Endothelial cell of coronary artery (primary cell): Measurements from ENCODE around the gene UBA5. TPM values are rescaled to one million over a fixed set of nuclear protein-coding genes. Genes with fewer than 3 reads are reported as not detected.

Experiments
- total RNA-seq: library from RNA; depleted of rRNA; stranded (reverse); fragments of >200 nt; gene quantifications from 2 replicates; pipeline ENCODE4 v1.2.3, GENCODE V29; 2014

Gene UBA5
- 37.6 and 49.5 TPM in 2 replicates for total RNA-seq

GRCh38 chr3:132660052-132660810 is at the start of gene UBA5:
Gene UBA5 (plus strand): TSS chr3:132660329. CDS start chr3:132660538, 209 bp downstream.

GRCh38 chr3:132659365-132660051 is 621 bp upstream of the UBA5 start, which contains the start of gene ACAD11:
Gene ACAD11 (minus strand): TSS chr3:132659809. CDS start chr3:132659751, 58 bp downstream.

GRCh38 chr3:132722165-132723023 is 62.3 kb downstream of the UBA5 start, which contains the start of gene NPHP3:
Gene NPHP3 (minus strand): TSS chr3:132722409. CDS start chr3:132722355, 54 bp downstream.

Other genes with a start within 250 kb of the UBA5 start
- gene DNAJC13, start 242.8 kb upstream of the UBA5 start, total RNA-seq, result 64.0 and 64.1 TPM in 2 replicates
- 0.18 and 0.47 TPM in 2 replicates for gene ACKR4, start 63.1 kb upstream of the UBA5 start, total RNA-seq
- 19.7 and 29.8 TPM in 2 replicates for gene ACAD11, start 520 bp upstream of the UBA5 start, total RNA-seq
- gene NPHP3, start 62.1 kb downstream of the UBA5 start, total RNA-seq, result 15.1 and 16.8 TPM in 2 replicates